HG03439 (cell line): ENCODE measurements around the gene OSBPL5.

Experiments used
- ATAC-seq: cut with Tn5 transposase; IDR thresholded peaks from one replicate; pipeline ENCODE4 v1.9.1; 2021; ENCODE audit warnings: mild to moderate bottlenecking, moderate library complexity; ENCODE audit not compliant: unreplicated experiment

OSBPL5 gene

GRCh38 chr11:3165152-3165705 lies at the start of gene OSBPL5:
Gene OSBPL5, minus strand, starts transcription at chr11:3165310. Its CDS starts 36,162 bp downstream, at chr11:3129148.
- no peak for ATAC-seq

- ATAC-seq: no peak
These were observed 49.2 kb upstream of the OSBPL5 start for GRCh38 chr11:3214420-3214699.

GRCh38 chr11:3213659-3214419 lies 48.7 kb upstream of the OSBPL5 start:
- no peak for ATAC-seq

GRCh38 chr11:3208272-3208671 lies 43.2 kb upstream of the OSBPL5 start:
- ATAC-seq: no peak

GRCh38 chr11:3207526-3208189 lies 42.5 kb upstream of the OSBPL5 start:
- ATAC-seq: no peak

GRCh38 chr11:3206922-3207204 lies 41.8 kb upstream of the OSBPL5 start:
- no peak for ATAC-seq

- no peak for ATAC-seq
These were observed 41.2 kb upstream of the OSBPL5 start for GRCh38 chr11:3206156-3206921.

- no peak for ATAC-seq
These were observed 40.4 kb upstream of the OSBPL5 start for GRCh38 chr11:3205261-3206155.

GRCh38 chr11:3204141-3205015 lies 39.3 kb upstream of the OSBPL5 start:
- no peak for ATAC-seq

GRCh38 chr11:3203221-3204043 lies 38.3 kb upstream of the OSBPL5 start:
- no peak for ATAC-seq

GRCh38 chr11:3202759-3203158 lies 37.6 kb upstream of the OSBPL5 start:
- no peak for ATAC-seq

- no peak for ATAC-seq
These were observed 37.2 kb upstream of the OSBPL5 start for GRCh38 chr11:3202305-3202704.

GRCh38 chr11:3201677-3202181 lies 36.6 kb upstream of the OSBPL5 start:
- ATAC-seq: no peak

GRCh38 chr11:3201112-3201581 lies 36.0 kb upstream of the OSBPL5 start:
- no peak for ATAC-seq

- no peak for ATAC-seq
These were observed 35.4 kb upstream of the OSBPL5 start for GRCh38 chr11:3200388-3201111.

GRCh38 chr11:3199537-3200295 lies 34.6 kb upstream of the OSBPL5 start:
- no peak for ATAC-seq

GRCh38 chr11:3198815-3199214 lies 33.7 kb upstream of the OSBPL5 start:
- ATAC-seq: no peak
